BE2C (cell line): ENCODE data around the gene CCR8.

ENCODE experiments used
- DNase-seq: peaks from one replicate; pipeline ENCODE4 v3.0.0-alpha.2; 2020
- H3K27me3 ChIP-seq: fragments of 250-450 bp; sonication (Bioruptor Pico); 2 replicates; pipeline ENCODE4 v1.5.1; 2020; ENCODE audit warnings: mild to moderate bottlenecking
- H3K36me3 ChIP-seq: fragments of 250-450 bp; sonication (Bioruptor Pico); 2 replicates; pipeline ENCODE4 v1.5.1; 2020; ENCODE audit warnings: mild to moderate bottlenecking
- H3K4me1 ChIP-seq: fragments of 250-450 bp; sonication (Bioruptor Pico); 2 replicates; pipeline ENCODE4 v1.5.1; 2020
- H3K4me3 ChIP-seq: 2 replicates; pipeline ENCODE4 v1.5.1; 2011; ENCODE audit warnings: low read depth, low read length
- H3K9me3 ChIP-seq: fragments of 250-450 bp; sonication (Bioruptor Pico); 2 replicates; pipeline ENCODE4 v1.5.1; 2020
- TF ChIP-seq, protein P1 (sequence below): IDR thresholded peaks from 2 replicates; pipeline ENCODE4 v1.5.1; 2012; ENCODE audit warnings: mild to moderate bottlenecking, low read depth, low read length

The CCR8 gene

GRCh38 chr3:39285332-39285731 lies 44.2 kb upstream of the CCR8 start:
- Histone ChIP-seq H3K4me1 (no peaks in the 10 kb centered on the region), H3K4me3 (no peak overlapping the region), H3K9me3 (no peaks in the 10 kb centered on the region), H3K27me3 (no peaks in the 10 kb centered on the region), H3K36me3 (no peaks in the 10 kb centered on the region)
- TF ChIP-seq, protein P1, sequence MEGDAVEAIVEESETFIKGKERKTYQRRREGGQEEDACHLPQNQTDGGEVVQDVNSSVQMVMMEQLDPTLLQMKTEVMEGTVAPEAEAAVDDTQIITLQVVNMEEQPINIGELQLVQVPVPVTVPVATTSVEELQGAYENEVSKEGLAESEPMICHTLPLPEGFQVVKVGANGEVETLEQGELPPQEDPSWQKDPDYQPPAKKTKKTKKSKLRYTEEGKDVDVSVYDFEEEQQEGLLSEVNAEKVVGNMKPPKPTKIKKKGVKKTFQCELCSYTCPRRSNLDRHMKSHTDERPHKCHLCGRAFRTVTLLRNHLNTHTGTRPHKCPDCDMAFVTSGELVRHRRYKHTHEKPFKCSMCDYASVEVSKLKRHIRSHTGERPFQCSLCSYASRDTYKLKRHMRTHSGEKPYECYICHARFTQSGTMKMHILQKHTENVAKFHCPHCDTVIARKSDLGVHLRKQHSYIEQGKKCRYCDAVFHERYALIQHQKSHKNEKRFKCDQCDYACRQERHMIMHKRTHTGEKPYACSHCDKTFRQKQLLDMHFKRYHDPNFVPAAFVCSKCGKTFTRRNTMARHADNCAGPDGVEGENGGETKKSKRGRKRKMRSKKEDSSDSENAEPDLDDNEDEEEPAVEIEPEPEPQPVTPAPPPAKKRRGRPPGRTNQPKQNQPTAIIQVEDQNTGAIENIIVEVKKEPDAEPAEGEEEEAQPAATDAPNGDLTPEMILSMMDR, result no peak
- no peak for DNase-seq

GRCh38 chr3:39286771-39287170 lies 42.7 kb upstream of the CCR8 start:
- H3K36me3 ChIP-seq, result no peaks in the 10 kb centered on the region
- H3K4me1 ChIP-seq, result no peaks in the 10 kb centered on the region
- TF ChIP-seq, protein P1, result no peak
- no peaks in the 10 kb centered on the region for H3K27me3 ChIP-seq
- DNase-seq, result no peak
- no peak overlapping the region for H3K4me3 ChIP-seq
- no peaks in the 10 kb centered on the region for H3K9me3 ChIP-seq

DNA sequence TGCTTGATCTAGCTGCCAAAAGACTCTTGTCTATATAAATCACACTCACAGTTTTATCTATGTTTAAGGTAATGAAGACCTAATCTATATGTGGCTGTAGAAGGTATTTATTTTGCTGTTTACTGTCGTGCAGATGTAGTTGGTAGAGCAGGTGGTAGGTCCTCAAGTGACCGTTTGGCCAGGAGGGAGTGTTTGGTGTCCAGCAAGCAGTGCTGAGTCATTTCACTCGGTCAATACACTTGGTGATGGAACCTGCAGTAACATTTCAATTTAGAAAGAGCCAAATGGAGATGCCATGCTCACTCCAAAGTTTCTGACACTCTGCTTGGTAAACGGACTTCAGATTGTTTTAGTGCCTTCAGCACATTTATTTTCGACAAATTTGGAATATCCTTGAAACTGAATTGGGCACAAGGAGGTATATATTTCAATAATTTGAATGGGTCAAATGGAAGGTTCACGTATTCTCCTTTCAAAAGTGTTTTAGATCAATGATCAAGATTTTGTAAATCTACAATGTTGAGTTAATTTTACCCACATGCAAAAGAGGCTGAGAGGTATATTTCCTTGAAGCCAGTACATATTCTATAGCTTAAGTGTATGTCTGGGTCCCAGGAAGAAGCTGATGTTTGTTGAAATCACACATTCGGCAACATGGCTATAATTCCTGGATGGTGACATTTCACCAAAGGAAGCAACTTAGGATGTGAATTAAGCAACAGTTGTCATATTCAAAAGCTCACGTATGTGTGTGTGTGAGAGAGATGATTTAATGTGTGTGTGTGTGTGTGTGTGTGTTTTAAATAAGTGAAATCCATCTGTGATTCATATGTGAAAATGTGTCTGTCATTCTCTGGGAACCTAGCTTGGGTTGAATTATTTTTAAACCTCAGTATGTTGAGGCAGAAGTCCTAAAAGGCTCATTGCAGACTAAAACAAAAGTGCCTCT lies 42.0 kb upstream of the CCR8 start:
- DNase-seq, result no peak
- no peaks in the 10 kb centered on the region for H3K36me3 ChIP-seq
- no peak overlapping the region for H3K4me3 ChIP-seq
- H3K9me3 ChIP-seq, result no peaks in the 10 kb centered on the region
- H3K4me1 ChIP-seq, result no peaks in the 10 kb centered on the region
- no peaks in the 10 kb centered on the region for H3K27me3 ChIP-seq
- TF ChIP-seq, protein P1, result no peak

GRCh38 chr3:39288300-39288808 lies 41.2 kb upstream of the CCR8 start:
- no peaks in the 10 kb centered on the region for H3K4me1 ChIP-seq
- no peak overlapping the region for H3K4me3 ChIP-seq
- no peaks in the 10 kb centered on the region for H3K36me3 ChIP-seq
- peak; percentile 78 for DNase-seq
- TF ChIP-seq, protein P1, result peak; percentile 86
- H3K27me3 ChIP-seq, result no peaks in the 10 kb centered on the region
- H3K9me3 ChIP-seq, result no peaks in the 10 kb centered on the region

GRCh38 chr3:39289107-39289506 lies 40.4 kb upstream of the CCR8 start:
- no peak for DNase-seq
- H3K27me3 ChIP-seq, result no peaks in the 10 kb centered on the region
- H3K4me3 ChIP-seq, result no peak overlapping the region
- TF ChIP-seq, protein P1, result no peak
- no peaks in the 10 kb centered on the region for H3K36me3 ChIP-seq
- H3K4me1 ChIP-seq, result no peaks in the 10 kb centered on the region
- no peaks in the 10 kb centered on the region for H3K9me3 ChIP-seq

- H3K27me3 ChIP-seq, result no peaks in the 10 kb centered on the region
- no peaks in the 10 kb centered on the region for H3K9me3 ChIP-seq
- no peak overlapping the region for H3K4me3 ChIP-seq
- H3K36me3 ChIP-seq, result no peaks in the 10 kb centered on the region
- TF ChIP-seq, protein P1, result no peak
- no peaks in the 10 kb centered on the region for H3K4me1 ChIP-seq
- no peak for DNase-seq
These were observed 39.3 kb upstream of the CCR8 start for GRCh38 chr3:39290255-39290654.
